SU-DHL-6 (cell line): Measurements from ENCODE around the gene BBS7.

ENCODE experiments used
- H2AFZ ChIP-seq: fragments of 200-600 bp; sonication (generic); 2 replicates; pipeline ENCODE4 v1.6.1; 2014; ENCODE audit warnings: low read depth, mild to moderate bottlenecking, moderate library complexity, mixed read lengths, antibody characterized with exemption, low read length; ENCODE audit not compliant: severe bottlenecking
- H3F3A ChIP-seq: fragments of 200-600 bp; shearing (Covaris generic); 2 replicates; pipeline ENCODE4 v1.6.0; 2016; ENCODE audit warnings: antibody characterized with exemption, mild to moderate bottlenecking; ENCODE audit not compliant: insufficient read depth
- H3K27ac ChIP-seq: fragments of 200-600 bp; sonication (generic); 2 replicates; pipeline ENCODE4 v1.5.1; 2016; ENCODE audit warnings: low read depth, mild to moderate bottlenecking, low read length, moderate library complexity, mixed read lengths
- H3K27me3 ChIP-seq: fragments of 200-600 bp; sonication (generic), shearing (Covaris generic); 2 replicates; pipeline ENCODE4 v1.6.0; 2014; ENCODE audit warnings: mild to moderate bottlenecking, low read length
- H3K36me3 ChIP-seq: fragments of 200-600 bp; sonication (generic); 2 replicates; pipeline ENCODE4 v1.6.1; 2014; ENCODE audit warnings: mild to moderate bottlenecking, low read length, mixed read lengths
- H3K4me2 ChIP-seq: fragments of 300-600, 200-600 bp; shearing (Covaris generic), sonication (generic); 2 replicates; pipeline ENCODE4 v1.6.0; 2014; ENCODE audit warnings: low read length, low read depth, mild to moderate bottlenecking; ENCODE audit not compliant: poor library complexity, severe bottlenecking
- H3K4me3 ChIP-seq: fragments of 200-600 bp; sonication (generic); 2 replicates; pipeline ENCODE4 v1.5.1; 2014; ENCODE audit warnings: antibody characterized with exemption, low read length, mild to moderate bottlenecking, mixed read lengths; ENCODE audit not compliant: insufficient read depth, poor library complexity, severe bottlenecking
- H3K79me2 ChIP-seq: fragments of 200-600 bp; sonication (generic); 2 replicates; pipeline ENCODE4 v1.6.1; 2014; ENCODE audit warnings: mild to moderate bottlenecking, low read length, moderate library complexity; ENCODE audit not compliant: insufficient read depth
- H3K9ac ChIP-seq: fragments of 200-600 bp; sonication (generic); 2 replicates; pipeline ENCODE4 v1.7.0; 2014; ENCODE audit warnings: mild to moderate bottlenecking, low read length
- H3K9me2 ChIP-seq: fragments of 200-600 bp; sonication (generic); replicated peaks from 2 replicates; pipeline ENCODE4 v1.6.1; 2014; ENCODE audit warnings: low read length; ENCODE audit not compliant: insufficient read depth
- H3K9me3 ChIP-seq: fragments of 200-600 bp; sonication (generic); 2 replicates; pipeline ENCODE4 v1.6.1; 2014; ENCODE audit warnings: low read length, mixed read lengths; ENCODE audit not compliant: insufficient read depth
- H4K20me1 ChIP-seq: fragments of 200-600 bp; sonication (generic); 2 replicates; pipeline ENCODE4 v1.6.1; 2014; ENCODE audit warnings: low read depth, mild to moderate bottlenecking, antibody characterized with exemption, low read length, moderate library complexity, mixed read lengths
- CTCF ChIP-seq: fragments of 200-600 bp; sonication (generic); IDR thresholded peaks from one replicate; pipeline ENCODE4 v1.5.1; 2017; ENCODE audit warnings: antibody characterized with exemption, mild to moderate bottlenecking, low read length, moderate library complexity; ENCODE audit not compliant: insufficient read depth, poor library complexity, severe bottlenecking
- EZH2phosphoT487 ChIP-seq: fragments of 200-600 bp; sonication (generic), shearing (Covaris generic); conservative IDR thresholded peaks from 2 replicates; pipeline ENCODE4 v1.6.1; 2018; ENCODE audit warnings: mild to moderate bottlenecking, antibody characterized with exemption, low read length, moderate library complexity, mixed read lengths

The BBS7 gene

DNA sequence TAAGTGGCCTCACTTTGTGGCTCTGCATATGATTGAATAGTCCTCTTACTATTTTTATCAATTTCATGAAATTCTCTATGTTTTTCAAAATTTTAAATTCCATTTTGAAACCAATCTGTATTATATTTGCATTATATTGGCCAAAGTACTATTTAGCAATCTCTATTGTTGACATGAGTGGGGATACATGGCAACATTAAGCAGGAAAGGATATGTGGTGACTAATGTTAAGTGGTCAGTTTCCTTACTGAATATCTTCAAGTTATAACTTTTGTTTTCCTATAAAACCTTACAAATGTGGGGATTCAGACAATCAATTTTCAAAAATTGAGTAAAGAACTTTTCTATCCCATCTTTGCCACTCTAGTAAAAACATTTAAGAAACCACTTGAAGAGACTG lies 10.2 kb downstream of the BBS7 start:
- H3K4me3 ChIP-seq = no peak overlapping the region
- no peaks in the 10 kb centered on the region for H3K79me2 ChIP-seq
- no peak for TF ChIP-seq CTCF
- no peak for TF ChIP-seq EZH2phosphoT487
- H3K27ac ChIP-seq = no peak overlapping the region
- no peaks in the 10 kb centered on the region for H3F3A ChIP-seq
- no peaks in the 10 kb centered on the region for H3K27me3 ChIP-seq
- H3K9me3 ChIP-seq = no peaks in the 10 kb centered on the region
- H2AFZ ChIP-seq = no peak overlapping the region
- no peaks in the 10 kb centered on the region for H4K20me1 ChIP-seq
- H3K4me2 ChIP-seq = no peak overlapping the region
- H3K9me2 ChIP-seq = no peaks in the 10 kb centered on the region
- H3K36me3 ChIP-seq = no peaks in the 10 kb centered on the region
- H3K9ac ChIP-seq = no peak overlapping the region

GRCh38 chr4:121851354-121851753 lies 18.9 kb downstream of the BBS7 start:
- Histone ChIP-seq H3K27me3 (no peaks in the 10 kb centered on the region), H3K9me2 (no peaks in the 10 kb centered on the region), H3K4me2 (no peak overlapping the region), H3K79me2 (no peaks in the 10 kb centered on the region), H3K9ac (no peak overlapping the region), H2AFZ (no peak overlapping the region), H3F3A (no peaks in the 10 kb centered on the region), H3K9me3 (no peaks in the 10 kb centered on the region), H4K20me1 (no peaks in the 10 kb centered on the region), H3K36me3 (no peaks in the 10 kb centered on the region), H3K27ac (no peak overlapping the region), H3K4me3 (no peak overlapping the region)
- TF ChIP-seq CTCF = no peak
- TF ChIP-seq EZH2phosphoT487 = no peak

- Histone ChIP-seq H4K20me1 (no peaks in the 10 kb centered on the region), H3K4me2 (no peak overlapping the region), H2AFZ (no peak overlapping the region), H3K9me2 (no peaks in the 10 kb centered on the region), H3K9me3 (no peaks in the 10 kb centered on the region), H3K79me2 (no peaks in the 10 kb centered on the region), H3K9ac (no peak overlapping the region), H3K27ac (no peak overlapping the region), H3K4me3 (no peak overlapping the region), H3K36me3 (no peaks in the 10 kb centered on the region), H3F3A (no peaks in the 10 kb centered on the region), H3K27me3 (no peaks in the 10 kb centered on the region)
- TF ChIP-seq EZH2phosphoT487 = no peak
- no peak for TF ChIP-seq CTCF
Observed at GRCh38 chr4:121846662-121847061, 23.6 kb downstream of the BBS7 start.

GRCh38 chr4:121842862-121843261 lies 27.4 kb downstream of the BBS7 start:
- H2AFZ ChIP-seq = no peak overlapping the region

More at GRCh38 chr4:121842862-121843261, 27.4 kb downstream of the BBS7 start:
- H3K4me3 ChIP-seq = no peak overlapping the region
- no peak overlapping the region for H3K27ac ChIP-seq
- no peaks in the 10 kb centered on the region for H3F3A ChIP-seq
- H4K20me1 ChIP-seq = no peaks in the 10 kb centered on the region
- no peaks in the 10 kb centered on the region for H3K79me2 ChIP-seq
- no peak overlapping the region for H3K4me2 ChIP-seq
- H3K9me3 ChIP-seq = no peaks in the 10 kb centered on the region
- no peaks in the 10 kb centered on the region for H3K27me3 ChIP-seq
- TF ChIP-seq EZH2phosphoT487 = no peak
- no peak for TF ChIP-seq CTCF
- H3K9ac ChIP-seq = no peak overlapping the region
- no peaks in the 10 kb centered on the region for H3K9me2 ChIP-seq
- no peaks in the 10 kb centered on the region for H3K36me3 ChIP-seq
